HepG2 (cell line): ENCODE data around the gene CCT7. TPM values are rescaled to one million over a fixed set of nuclear protein-coding genes. Genes with fewer than 3 reads are reported as not detected.

ENCODE experiments used
- ATAC-seq: fragments of 200-7000 bp; cut with Tn5 transposase; 3 replicates; pipeline ENCODE4 v1.9.1; 2020; ENCODE audit warnings: mild to moderate bottlenecking, moderate library complexity
- BruUV-seq: library from RNA; stranded (reverse); fragments of 400-500 nt; replicated peaks from 2 replicates; lab custom pipeline; 2021; lab: Mats Ljungman, UMichigan
- CTCF ChIA-PET: fragments of 300-600 bp; formaldehyde crosslinking; extraction: SDS; loops from one replicate; lab custom pipeline; 2021; ENCODE audit warnings: low total read pairs, inconsistent platforms, low intra/inter-chr PET ratio; lab: Yijun Ruan, JAX
- POLR2A ChIA-PET: fragments of 350-600 bp; sonication (Branson Sonifier 250); formaldehyde crosslinking; loops from one replicate; lab custom pipeline; 2020; ENCODE audit warnings: antibody characterized with exemption, inconsistent platforms; lab: Yijun Ruan, JAX
- DNase-seq: peaks from one replicate; pipeline ENCODE4 v3.0.0-alpha.2; 2015; ENCODE audit warnings: low spot score
- FAIRE-seq: peaks from 3 replicates; lab custom pipeline; 2011; peaks lifted over from hg19 to GRCh38; lab: Jason Lieb, UNC
- H2AFZ ChIP-seq: one replicate; pipeline ENCODE4 v1.6.1; 2011; ENCODE audit warnings: low read length, inconsistent platforms
- H3K27ac ChIP-seq: fragments of 300-600 bp; 3 replicates; pipeline ENCODE4 v1.8.0; 2011; ENCODE audit warnings: mixed run types, mild to moderate bottlenecking, mixed read lengths, low read length, inconsistent platforms; ENCODE audit not compliant: insufficient read depth; ENCODE audit errors: extremely low read length
- H3K27me3 ChIP-seq, 2 experiments: fragments of 200-600 bp in 1 of 2; 2 replicates in 1 of 2; 3 replicates in 1 of 2; pipeline versions ENCODE4 v1.6.0 to v1.8.0; 2011; ENCODE audit warnings: low read length in 2 of 2, mild to moderate bottlenecking in 2 of 2, moderate library complexity in 2 of 2, inconsistent platforms in 1 of 2; ENCODE audit not compliant: insufficient read depth in 2 of 2, control insufficient read depth in 1 of 2
- H3K36me3 ChIP-seq, 2 experiments: fragments of 200-600 bp in 1 of 2; replicated peaks in 1 of 2; 2 replicates in 1 of 2; 3 replicates in 1 of 2; pipeline versions ENCODE4 v1.5.1 to v1.8.0; 2011; ENCODE audit warnings: low read length in 2 of 2, inconsistent platforms in 1 of 2; ENCODE audit not compliant: insufficient read depth in 2 of 2, control insufficient read depth in 1 of 2
- H3K4me1 ChIP-seq: 2 replicates; pipeline ENCODE4 v1.5.1; 2012; ENCODE audit warnings: low read length, inconsistent platforms; ENCODE audit not compliant: insufficient read depth
- H3K4me2 ChIP-seq: 2 replicates; pipeline ENCODE4 v1.6.0; 2011; ENCODE audit warnings: low read depth, low read length, inconsistent platforms
- H3K4me3 ChIP-seq, 3 experiments: fragments of 200-600 bp in 1 of 3; sonication (generic), shearing (Covaris generic) in 1 of 3; replicated peaks in 1 of 3; 2 replicates each; pipeline ENCODE4 v1.5.1; 2011 to 2016; ENCODE audit warnings: low read length in 3 of 3, inconsistent platforms in 2 of 3, low read depth in 2 of 3, mild to moderate bottlenecking in 2 of 3, control low read depth in 1 of 3, mixed read lengths in 1 of 3; ENCODE audit not compliant: insufficient read depth in 1 of 3
- H3K79me2 ChIP-seq: one replicate; pipeline ENCODE4 v1.6.1; 2011; ENCODE audit warnings: low read length, inconsistent platforms; ENCODE audit not compliant: insufficient read depth
- H3K9ac ChIP-seq: 2 replicates; pipeline ENCODE4 v1.6.0; 2011; ENCODE audit warnings: mild to moderate bottlenecking, low read depth, low read length, inconsistent platforms; ENCODE audit not compliant: insufficient read depth
- H3K9me3 ChIP-seq: 2 replicates; pipeline ENCODE4 v1.5.1; 2012; ENCODE audit warnings: mild to moderate bottlenecking, low read length
- H4K20me1 ChIP-seq: 2 replicates; pipeline ENCODE4 v1.6.0; 2011; ENCODE audit warnings: inconsistent platforms, mild to moderate bottlenecking, low read length, moderate library complexity; ENCODE audit not compliant: insufficient read depth
- FOXO4 ChIP-seq: sonication (generic); formaldehyde crosslinking; conservative IDR thresholded peaks from 2 replicates; pipeline ENCODE4 v1.8.1; 2023; ENCODE audit warnings: missing genetic modification reagents
- KLF16 ChIP-seq, 2 experiments: sonication (generic) in 1 of 2; formaldehyde crosslinking in 1 of 2; IDR thresholded peaks; 2 replicates each; pipeline versions ENCODE4 v1.6.1 to v1.8.0; 2016 to 2023; ENCODE audit warnings: missing genetic modification reagents in 2 of 2, missing compliant biosample characterization in 1 of 2
- NONO ChIP-seq, 2 experiments: fragments of 450-650 bp in 1 of 2; sonication (generic) in 1 of 2; formaldehyde crosslinking in 1 of 2; IDR thresholded peaks in 1 of 2; conservative IDR thresholded peaks in 1 of 2; 2 replicates each; pipeline versions ENCODE4 v1.6.1 to v1.8.0; 2017 to 2022; ENCODE audit warnings: mild to moderate bottlenecking in 1 of 2, missing genetic modification reagents in 1 of 2, moderate library complexity in 1 of 2
- ZBTB21 ChIP-seq: sonication (generic); formaldehyde crosslinking; IDR thresholded peaks from 2 replicates; pipeline ENCODE4 v1.4.0; 2020; ENCODE audit warnings: missing genetic modification reagents
- ZNF609 ChIP-seq: sonication (generic); formaldehyde crosslinking; IDR thresholded peaks from 2 replicates; pipeline ENCODE4 v1.4.0; 2020; ENCODE audit warnings: mild to moderate bottlenecking, missing genetic modification reagents, borderline replicate concordance
- ZNF629 ChIP-seq: sonication (generic); formaldehyde crosslinking; conservative IDR thresholded peaks from 2 replicates; pipeline ENCODE4 v1.5.0; 2020; ENCODE audit warnings: missing genetic modification reagents
- WGBS: methylation state at CpG from one replicate; pipeline ENCODE4 v1.1.6; 2017; ENCODE audit warnings: low lambda C conversion rate; 5-methylcytosine and 5-hydroxymethylcytosine counted together
- in situ Hi-C: cut with HindIII; loops from 2 replicates; pipeline ENCODE4 v1.10.0; 2017; ENCODE audit warnings: low pct_unique_long_range_greater_than_20kb; ENCODE audit not compliant: extremely low pct_ligation_motif_present
- intact Hi-C: fragments of 100-400 bp; cut with micrococcal nuclease; formaldehyde crosslinking; loops from one replicate; pipeline ENCODE4 v1.10.0; 2022; ENCODE audit not compliant: unreplicated experiment
- polyA plus RNA-seq, 8 experiments: library from polyadenylated mRNA; depleted of rRNA in 3 of 8; stranded (reverse) in 7 of 8; unstranded in 1 of 8; fragments of >200 nt; fragmentation: Illumina TruSeq in 4 of 8; extraction: Trizol in 4 of 8; gene quantifications; 2 replicates each; pipeline versions ENCODE4 v1.2.1 to v1.2.3, GENCODE V29; 2011 to 2016; ENCODE audit warnings: low read depth in 4 of 8, missing spikeins in 1 of 8, mixed read lengths in 1 of 8; ENCODE audit not compliant: insufficient read depth in 1 of 8
- total RNA-seq, 5 experiments: library from RNA; depleted of rRNA; stranded (reverse); fragments of >200 nt; fragmentation: Illumina TruSeq; extraction: Trizol; gene quantifications; 2 replicates each; pipeline ENCODE4 v1.2.3, GENCODE V29; 2016; ENCODE audit warnings: low read depth in 1 of 5
- TF ChIP-seq, protein P1 (sequence below): sonication (generic); formaldehyde crosslinking; IDR thresholded peaks from 2 replicates; pipeline ENCODE4 v1.8.1; 2022; ENCODE audit warnings: mild to moderate bottlenecking, missing genetic modification reagents

CCT7 gene
- total and polyA plus RNA-seq, 2 of the 13 experiments (the other 11 are each of a cell fraction or from before 2014, with no cell fraction given) = 347 to 517 TPM

- H4K20me1 ChIP-seq = no peaks in the 10 kb centered on the region
- BruUV-seq = no TSS peak
- H3K9me3 ChIP-seq = no peaks in the 10 kb centered on the region
- no peak overlapping the region for H3K9ac ChIP-seq
- FAIRE-seq = no peak
- ChIA-PET CTCF (interaction anchor here (1.7 kb wide), 1 partner anchor 82 kb away, joined by 8 read pairs; no protein-coding TSS in a partner anchor), POLR2A (interaction anchor here (1.0 to 2.1 kb wide), 3 partner anchors 9 to 44 kb away, joined by 4 to 5 read pairs (median 4); partner anchors contain the start of gene CCT7)
- no peak overlapping the region for H3K27ac ChIP-seq
- no peak for DNase-seq
- peaks cover 45% of the 10 kb centered on the region for H3K4me1 ChIP-seq
- 98% methylated on average over 8 of the region's 8 CpGs for WGBS
- ATAC-seq = no peak
- H3K36me3 ChIP-seq = peaks cover 2 to 13% of the 10 kb centered on the region in 2 experiments
- in situ Hi-C loops = no loop called here
- no peaks in the 10 kb centered on the region for H3K27me3 ChIP-seq
- H3K4me3 ChIP-seq = no peak overlapping the region
- no peaks in the 10 kb centered on the region for H3K79me2 ChIP-seq
- H2AFZ ChIP-seq = no peak overlapping the region
- intact Hi-C loops = no loop called here
- no peak for TF ChIP-seq NONO (IDR thresholded peaks at IDR 0.05)
- TF ChIP-seq NONO (CRISPR knock-in tag; conservative IDR thresholded peaks at IDR 0.05) = 0 out of 2 replicates have a peak, but pooled peaks have one; percentile 8
- TF ChIP-seq, protein P1, sequence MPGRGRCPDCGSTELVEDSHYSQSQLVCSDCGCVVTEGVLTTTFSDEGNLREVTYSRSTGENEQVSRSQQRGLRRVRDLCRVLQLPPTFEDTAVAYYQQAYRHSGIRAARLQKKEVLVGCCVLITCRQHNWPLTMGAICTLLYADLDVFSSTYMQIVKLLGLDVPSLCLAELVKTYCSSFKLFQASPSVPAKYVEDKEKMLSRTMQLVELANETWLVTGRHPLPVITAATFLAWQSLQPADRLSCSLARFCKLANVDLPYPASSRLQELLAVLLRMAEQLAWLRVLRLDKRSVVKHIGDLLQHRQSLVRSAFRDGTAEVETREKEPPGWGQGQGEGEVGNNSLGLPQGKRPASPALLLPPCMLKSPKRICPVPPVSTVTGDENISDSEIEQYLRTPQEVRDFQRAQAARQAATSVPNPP (CRISPR knock-in tag) = no peak
- H3K4me2 ChIP-seq = no peak overlapping the region
These were observed 25.2 kb downstream of the CCT7 start for GRCh38 chr2:73259276-73259675.

GRCh38 chr2:73259704-73260337, 25.7 kb downstream of the CCT7 start:
- in situ Hi-C loops (no loop called here), intact Hi-C loops (loop anchor here (1.0 to 5.0 kb wide), 3 partner anchors 47 to 98 kb away; no protein-coding TSS in a partner anchor)
- DNase-seq = no peak
- CTCF ChIA-PET = interaction anchor here (1.2 to 1.7 kb wide), 2 partner anchors 83 to 175 kb away, joined by 4 to 8 read pairs; no protein-coding TSS in a partner anchor
- FAIRE-seq = no peak
- H3K4me3 ChIP-seq = no peak overlapping the region
- H3K79me2 ChIP-seq = no peaks in the 10 kb centered on the region
- peaks cover 2 to 10% of the 10 kb centered on the region in 2 experiments; a peak in 4 of 5 replicates for H3K36me3 ChIP-seq
- no peak for ATAC-seq
- POLR2A ChIA-PET = interaction anchor here (0.6 to 2.1 kb wide), 5 partner anchors 10 to 47 kb away, joined by 3 to 6 read pairs (median 4); partner anchors contain the start of genes CCT7, PRADC1 and SMYD5
- no peak overlapping the region for H2AFZ ChIP-seq
- H3K27me3 ChIP-seq = no peaks in the 10 kb centered on the region
- 96% methylated on average over 4 of the region's 4 CpGs for WGBS
- no peaks in the 10 kb centered on the region for H4K20me1 ChIP-seq
- peaks cover 51% of the 10 kb centered on the region for H3K4me1 ChIP-seq
- H3K9me3 ChIP-seq = no peaks in the 10 kb centered on the region
- H3K9ac ChIP-seq = no peak overlapping the region
- no peak overlapping the region for H3K4me2 ChIP-seq
- no TSS peak for BruUV-seq
- H3K27ac ChIP-seq = no peak overlapping the region
- TF ChIP-seq FOXO4 = 0 out of 2 replicates have a peak, but pooled peaks have one; percentile 73
- no peak for TF ChIP-seq ZBTB21 (CRISPR knock-in tag)
- no peak for TF ChIP-seq KLF16 (CRISPR knock-in tag; IDR thresholded peaks at IDR 0.05)
- no peak for TF ChIP-seq ZNF609 (CRISPR knock-in tag)
- TF ChIP-seq ZNF629 (CRISPR knock-in tag) = no peak
